Measurements from ENCODE around the gene RGS18.
"Not testable (repeated sequence)": the region's sequence is repeated elsewhere in the genome, so short reads cannot be mapped to it uniquely, and the experiment has no call there.

Gene RGS18

GRCh38 chr1:192167011-192167410, 8.7 kb downstream of the RGS18 start:
- no peak for DNase-seq (ENCODE audit: low spot score)

GRCh38 chr1:192167911-192168700, 9.8 kb downstream of the RGS18 start:
- DNase-seq (ENCODE audit: low spot score): no peak

GRCh38 chr1:192168964-192169363, 10.7 kb downstream of the RGS18 start:
- no peak for DNase-seq (ENCODE audit: low spot score)

- no peak for DNase-seq (ENCODE audit: low spot score)
These were observed 12.1 kb downstream of the RGS18 start for GRCh38 chr1:192170196-192170984.

GRCh38 chr1:192171123-192171522, 12.9 kb downstream of the RGS18 start:
- DNase-seq (ENCODE audit: low spot score): no peak

GRCh38 chr1:192175971-192176370, 17.7 kb downstream of the RGS18 start:
- no peak for DNase-seq (ENCODE audit: low spot score)

GRCh38 chr1:192183788-192184187, 25.5 kb downstream of the RGS18 start:
- no peak for DNase-seq (ENCODE audit: low spot score)

- no peak for DNase-seq (ENCODE audit: low spot score)
These were observed 27.9 kb downstream of the RGS18 start for GRCh38 chr1:192186197-192186596.

- no peak for DNase-seq (ENCODE audit: low spot score)
These were observed 31.8 kb downstream of the RGS18 start for GRCh38 chr1:192190066-192190465.

GRCh38 chr1:192201303-192201702, 43.0 kb downstream of the RGS18 start:
- no peak for DNase-seq (ENCODE audit: low spot score)

GRCh38 chr1:192224396-192224795, 66.1 kb downstream of the RGS18 start:
- DNase-seq (ENCODE audit: low spot score): no peak

- no peak for DNase-seq (ENCODE audit: low spot score)
These were observed 66.6 kb downstream of the RGS18 start for GRCh38 chr1:192224846-192225245.

- no peak for DNase-seq (ENCODE audit: low spot score)
These were observed 67.0 kb downstream of the RGS18 start for GRCh38 chr1:192225266-192225665.

- no peak for DNase-seq (ENCODE audit: low spot score)
These were observed 67.4 kb downstream of the RGS18 start for GRCh38 chr1:192225703-192226102.

GRCh38 chr1:192227330-192227729, 69.1 kb downstream of the RGS18 start:
- DNase-seq (ENCODE audit: low spot score): no peak

GRCh38 chr1:192227980-192228379, 69.7 kb downstream of the RGS18 start:
- not testable (repeated sequence) for DNase-seq (ENCODE audit: low spot score)

GRCh38 chr1:192232817-192233417, 74.7 kb downstream of the RGS18 start:
- DNase-seq (ENCODE audit: low spot score): no peak

GRCh38 chr1:192235127-192235526, 76.9 kb downstream of the RGS18 start:
- no peak for DNase-seq (ENCODE audit: low spot score)
